NB4 (cell line): ENCODE data around the gene MCHR2.

Experiments used
- POLR2A ChIP-seq: IDR thresholded peaks from 2 replicates; pipeline ENCODE4 v1.6.1; 2011; ENCODE audit warnings: mild to moderate bottlenecking; ENCODE audit not compliant: insufficient read length; ENCODE audit errors: extremely low read depth
- TF ChIP-seq, protein P1 (sequence below): IDR thresholded peaks from one replicate; pipeline ENCODE4 v1.5.1; 2012; ENCODE audit warnings: low read depth, low read length
- TF ChIP-seq, protein P2 (sequence below): IDR thresholded peaks from 2 replicates; pipeline ENCODE4 v1.6.1; 2011; ENCODE audit warnings: low read depth, low read length

DNA sequence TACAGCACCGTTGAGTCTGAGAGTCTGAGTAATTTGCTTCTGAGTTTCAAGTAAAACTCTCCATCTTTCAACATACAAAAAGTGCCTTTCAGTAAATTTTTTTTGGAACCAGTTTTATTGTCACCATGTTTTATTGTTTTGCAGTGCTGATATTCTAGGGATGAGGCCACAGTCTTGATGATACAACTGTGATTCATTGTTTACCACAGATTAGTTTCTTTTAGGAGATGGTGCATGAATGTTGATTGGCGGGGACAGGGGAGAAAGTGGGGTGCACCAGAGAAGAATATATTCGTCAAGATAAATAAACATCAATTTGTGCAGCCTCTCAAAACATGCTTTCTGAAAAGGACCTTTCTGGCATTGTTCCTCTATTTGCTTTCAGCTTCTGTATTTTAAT lies 109.0 kb downstream of the MCHR2 start:
- TF ChIP-seq, protein P1, sequence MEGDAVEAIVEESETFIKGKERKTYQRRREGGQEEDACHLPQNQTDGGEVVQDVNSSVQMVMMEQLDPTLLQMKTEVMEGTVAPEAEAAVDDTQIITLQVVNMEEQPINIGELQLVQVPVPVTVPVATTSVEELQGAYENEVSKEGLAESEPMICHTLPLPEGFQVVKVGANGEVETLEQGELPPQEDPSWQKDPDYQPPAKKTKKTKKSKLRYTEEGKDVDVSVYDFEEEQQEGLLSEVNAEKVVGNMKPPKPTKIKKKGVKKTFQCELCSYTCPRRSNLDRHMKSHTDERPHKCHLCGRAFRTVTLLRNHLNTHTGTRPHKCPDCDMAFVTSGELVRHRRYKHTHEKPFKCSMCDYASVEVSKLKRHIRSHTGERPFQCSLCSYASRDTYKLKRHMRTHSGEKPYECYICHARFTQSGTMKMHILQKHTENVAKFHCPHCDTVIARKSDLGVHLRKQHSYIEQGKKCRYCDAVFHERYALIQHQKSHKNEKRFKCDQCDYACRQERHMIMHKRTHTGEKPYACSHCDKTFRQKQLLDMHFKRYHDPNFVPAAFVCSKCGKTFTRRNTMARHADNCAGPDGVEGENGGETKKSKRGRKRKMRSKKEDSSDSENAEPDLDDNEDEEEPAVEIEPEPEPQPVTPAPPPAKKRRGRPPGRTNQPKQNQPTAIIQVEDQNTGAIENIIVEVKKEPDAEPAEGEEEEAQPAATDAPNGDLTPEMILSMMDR = no peak
- no peak for TF ChIP-seq POLR2A
- TF ChIP-seq, protein P2, sequence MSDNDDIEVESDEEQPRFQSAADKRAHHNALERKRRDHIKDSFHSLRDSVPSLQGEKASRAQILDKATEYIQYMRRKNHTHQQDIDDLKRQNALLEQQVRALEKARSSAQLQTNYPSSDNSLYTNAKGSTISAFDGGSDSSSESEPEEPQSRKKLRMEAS = no peak
